ENCODE data around the gene SUPT20HL1.

Gene SUPT20HL1

DNA sequence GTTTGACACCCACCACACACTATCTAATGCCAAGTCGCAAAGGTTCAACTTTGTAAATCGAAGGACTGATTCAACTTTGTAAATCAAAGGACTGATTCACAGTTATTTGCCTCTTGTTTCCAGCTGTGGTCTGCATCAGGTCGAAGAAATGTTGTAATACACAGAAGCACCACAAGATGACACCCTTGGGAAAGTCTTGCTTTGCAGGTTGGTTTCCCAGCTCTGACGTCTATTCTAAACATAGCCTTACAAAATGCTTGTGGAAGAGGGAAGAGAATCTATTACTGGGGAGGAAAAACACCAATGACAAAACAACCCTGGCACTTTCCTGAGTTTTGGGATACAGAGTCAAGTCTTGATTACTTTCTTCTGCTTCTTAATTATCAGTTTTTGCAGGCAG is 35.3 kb downstream of the SUPT20HL1 start:
- in situ Hi-C loops (cut with MboI; ENCODE audit: low sequenced_read_pairs): no loop called here

DNA sequence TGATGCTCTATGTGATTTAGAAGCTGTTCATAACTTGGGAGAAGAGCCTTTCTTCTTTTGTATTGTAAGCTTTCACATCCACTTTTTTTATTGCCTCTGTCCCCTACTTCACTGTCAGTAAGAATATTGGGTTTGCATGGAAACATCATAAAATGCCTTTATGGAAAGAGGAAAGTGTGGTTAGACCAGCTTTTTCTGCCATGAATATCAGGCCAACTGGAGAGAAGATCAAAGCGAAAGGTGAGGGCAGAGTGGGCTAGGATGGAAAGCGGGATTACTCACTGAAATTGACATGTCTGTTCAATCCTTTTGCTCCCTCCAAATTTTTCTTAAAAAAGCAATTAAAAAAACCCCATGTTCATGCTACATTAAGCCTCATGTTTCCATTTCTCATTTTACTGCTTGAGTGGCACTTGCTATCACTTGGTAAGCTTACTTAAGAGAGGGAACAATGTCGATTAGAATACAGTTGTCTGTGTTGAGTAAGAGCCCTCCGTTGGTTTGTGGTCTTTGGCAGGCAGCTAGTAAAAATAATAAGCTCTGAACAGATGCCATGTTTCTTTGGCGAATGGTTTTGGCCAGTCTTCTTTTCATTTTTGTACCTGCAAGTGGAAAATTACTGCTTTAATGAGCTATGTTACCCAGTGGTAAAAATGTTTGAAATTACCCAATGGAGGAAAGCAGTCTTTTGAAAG is 35.9 kb downstream of the SUPT20HL1 start:
- in situ Hi-C loops (cut with MboI; ENCODE audit: low sequenced_read_pairs): no loop called here

DNA sequence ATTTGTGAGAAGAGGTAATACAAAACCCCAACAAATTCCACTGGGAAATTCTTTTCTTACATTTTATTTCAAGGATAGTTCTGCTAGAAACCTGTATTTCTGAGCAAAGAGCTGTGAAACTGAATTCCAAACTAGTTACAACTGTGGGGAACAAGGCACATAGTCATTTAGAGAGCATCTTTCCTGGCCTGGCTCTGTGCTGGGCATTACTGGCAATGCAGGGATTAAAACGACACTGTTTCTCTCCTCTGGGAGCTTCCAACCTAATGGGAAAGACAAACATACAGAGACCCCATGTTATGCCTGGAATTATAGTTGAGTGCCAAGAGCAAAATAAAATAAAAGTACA is 36.5 kb downstream of the SUPT20HL1 start:
- in situ Hi-C loops (cut with MboI; ENCODE audit: low sequenced_read_pairs): no loop called here

DNA sequence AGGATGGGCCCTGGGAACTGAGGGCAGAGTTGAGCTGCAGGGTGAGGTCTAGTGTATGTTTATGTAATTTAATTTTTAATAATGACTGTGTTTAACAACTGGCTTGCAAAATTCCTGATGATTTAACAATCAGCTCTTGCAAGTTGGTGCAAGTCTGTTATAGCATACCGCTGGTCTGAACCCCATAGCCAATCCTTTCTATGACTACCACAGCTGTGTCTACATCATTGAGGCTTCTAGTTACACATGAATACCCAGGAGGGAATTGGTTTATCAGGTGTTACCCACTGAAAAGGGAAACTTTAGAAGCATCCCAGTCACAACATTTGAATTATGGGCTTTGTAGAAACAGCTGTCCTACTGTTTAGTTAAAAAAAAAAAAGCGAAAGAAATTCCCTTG is 38.3 kb downstream of the SUPT20HL1 start:
- in situ Hi-C loops (cut with MboI; ENCODE audit: low sequenced_read_pairs): no loop called here

DNA sequence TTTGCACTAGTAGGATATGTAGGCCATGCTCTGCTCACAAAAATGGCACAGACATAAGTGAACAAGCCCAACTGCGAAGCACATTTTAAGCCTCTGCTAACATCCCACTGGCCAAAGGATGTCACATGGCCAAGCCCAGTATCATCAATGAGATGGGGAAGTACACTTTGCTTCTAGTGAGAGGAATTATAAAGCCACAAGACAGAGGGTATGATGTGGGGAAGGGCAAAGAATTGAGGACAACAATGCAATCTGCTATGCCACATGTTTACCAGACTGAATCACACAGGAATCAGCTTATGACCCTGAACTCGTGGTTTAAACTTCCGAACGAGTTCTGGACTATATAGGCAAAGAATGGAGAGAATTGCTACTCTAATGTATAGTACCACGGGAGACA is 39.1 kb downstream of the SUPT20HL1 start:
- in situ Hi-C loops (cut with MboI; ENCODE audit: low sequenced_read_pairs): no loop called here

DNA sequence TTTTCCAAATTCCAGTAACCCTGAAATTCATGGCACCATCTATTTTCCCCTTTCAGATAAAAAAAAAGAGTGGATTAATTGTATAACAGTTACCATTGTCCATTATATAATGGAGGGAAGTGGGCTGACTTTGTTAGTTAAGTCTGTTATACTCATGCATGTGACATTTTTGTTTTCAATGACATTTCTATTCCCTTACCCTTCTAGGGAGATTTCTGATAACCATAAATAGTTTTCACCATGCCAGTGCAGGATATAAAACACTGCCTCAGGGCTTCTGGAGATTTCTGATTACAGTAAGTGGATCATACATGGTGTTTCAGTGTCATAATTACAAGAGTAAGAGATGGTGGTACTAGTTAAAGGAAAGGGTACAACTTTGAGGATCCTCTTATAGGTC is 45.5 kb downstream of the SUPT20HL1 start:
- in situ Hi-C loops (cut with MboI; ENCODE audit: low sequenced_read_pairs): no loop called here
